Endothelial cell of umbilical vein (primary cell): ENCODE data around the gene SORCS1. TPM values are rescaled to one million over a fixed set of nuclear protein-coding genes. Genes with fewer than 3 reads are reported as not detected.

Experiments used
- BruUV-seq: library from RNA; stranded (reverse); fragments of 400-500 nt; replicated peaks from 2 replicates; lab custom pipeline; 2021; lab: Mats Ljungman, UMichigan
- CTCF ChIA-PET: fragments of 300-600, 350-600 bp; sonication (Branson Sonifier 250); formaldehyde crosslinking; loops from one replicate; lab custom pipeline; 2021; ENCODE audit warnings: antibody characterized with exemption, inconsistent platforms; lab: Charles Lee
- POLR2A ChIA-PET: fragments of 300-600, 350-600 bp; sonication (Branson Sonifier 250); formaldehyde crosslinking; loops from one replicate; lab custom pipeline; 2021; ENCODE audit warnings: antibody characterized with exemption, inconsistent platforms; lab: Charles Lee
- DNase-seq: peaks from one replicate; pipeline ENCODE4 v3.0.0-alpha.2; 2011; ENCODE audit warnings: low read depth, low spot score
- FAIRE-seq: peaks from 2 replicates; lab custom pipeline; 2011; peaks lifted over from hg19 to GRCh38; lab: Jason Lieb, UNC
- H2AFZ ChIP-seq: 2 replicates; pipeline ENCODE4 v1.6.0; 2012; ENCODE audit warnings: low read depth, low read length, control low read depth, inconsistent platforms
- H3K27ac ChIP-seq: 2 replicates; pipeline ENCODE4 v1.5.1; 2011; ENCODE audit warnings: low read depth, mild to moderate bottlenecking, control low read depth, low read length, moderate library complexity; ENCODE audit not compliant: insufficient read depth
- H3K27me3 ChIP-seq, 2 experiments: 2 replicates each; pipeline versions ENCODE4 v1.6.0 to v1.6.1; 2011; ENCODE audit warnings: low read length in 2 of 2, mixed read lengths in 1 of 2; ENCODE audit not compliant: control insufficient read depth in 2 of 2, insufficient read depth in 2 of 2
- H3K36me3 ChIP-seq, 2 experiments: 2 replicates in 1 of 2; 3 replicates in 1 of 2; pipeline ENCODE4 v1.5.1; 2011; ENCODE audit warnings: low read length in 2 of 2, mild to moderate bottlenecking in 1 of 2, moderate library complexity in 1 of 2; ENCODE audit not compliant: control insufficient read depth in 2 of 2, insufficient read depth in 2 of 2; ENCODE audit errors: extremely low read depth in 1 of 2
- H3K4me1 ChIP-seq: 3 replicates; pipeline ENCODE4 v1.5.1; 2011; ENCODE audit warnings: mild to moderate bottlenecking, low read length; ENCODE audit not compliant: control insufficient read depth, insufficient read depth; ENCODE audit errors: extremely low read depth
- H3K4me2 ChIP-seq: 2 replicates; pipeline ENCODE4 v1.6.1; 2011; ENCODE audit warnings: low read length, control low read depth, mixed read lengths; ENCODE audit not compliant: insufficient read depth
- H3K4me3 ChIP-seq, 3 experiments: fragments of 200-600 bp in 1 of 3; sonication (generic), shearing (Covaris generic) in 1 of 3; replicated peaks in 1 of 3; 2 replicates each; pipeline ENCODE4 v1.5.1; 2011 to 2016; ENCODE audit warnings: control low read depth in 3 of 3, low read length in 3 of 3, mild to moderate bottlenecking in 2 of 3, inconsistent platforms in 1 of 3, low read depth in 1 of 3, moderate library complexity in 1 of 3; ENCODE audit not compliant: insufficient read depth in 1 of 3
- H3K79me2 ChIP-seq: 2 replicates; pipeline ENCODE4 v1.6.0; 2012; ENCODE audit warnings: low read length, inconsistent platforms; ENCODE audit not compliant: control insufficient read depth, insufficient read depth
- H3K9ac ChIP-seq: replicated peaks from 2 replicates; pipeline ENCODE3; 2011; ENCODE audit warnings: low read length, control low read depth; ENCODE audit not compliant: insufficient read depth; ENCODE audit errors: extremely low read depth
- H3K9me1 ChIP-seq: replicated peaks from 3 replicates; pipeline ENCODE4 v1.6.0; 2011; ENCODE audit warnings: mild to moderate bottlenecking, low read length; ENCODE audit not compliant: control insufficient read depth, insufficient read depth; ENCODE audit errors: extremely low read depth
- H3K9me3 ChIP-seq: replicated peaks from 2 replicates; pipeline ENCODE4 v1.5.1; 2012; ENCODE audit warnings: low read length, inconsistent platforms; ENCODE audit not compliant: control insufficient read depth, insufficient read depth
- H4K20me1 ChIP-seq: replicated peaks from 2 replicates; pipeline ENCODE3; 2011; ENCODE audit warnings: mild to moderate bottlenecking, low read length; ENCODE audit not compliant: control insufficient read depth, insufficient read depth; ENCODE audit errors: extremely low read depth
- EZH2 ChIP-seq: IDR thresholded peaks from 2 replicates; pipeline ENCODE4 v1.6.1; 2012; ENCODE audit warnings: borderline replicate concordance, low read depth, mild to moderate bottlenecking, moderate library complexity, low read length, inconsistent platforms; ENCODE audit not compliant: severe bottlenecking
- FOS ChIP-seq: IDR thresholded peaks from 2 replicates; pipeline ENCODE4 v1.6.1; 2011; ENCODE audit warnings: mild to moderate bottlenecking, low read length, moderate library complexity, borderline replicate concordance; ENCODE audit not compliant: insufficient read depth
- GATA2 ChIP-seq: IDR thresholded peaks from 2 replicates; pipeline ENCODE4 v1.7.0; 2011; ENCODE audit warnings: low read depth, mild to moderate bottlenecking, moderate library complexity, mixed read lengths, low read length; ENCODE audit not compliant: insufficient read length, insufficient read depth
- JUN ChIP-seq: IDR thresholded peaks from 2 replicates; pipeline ENCODE4 v1.6.1; 2011; ENCODE audit warnings: borderline replicate concordance, low read depth; ENCODE audit not compliant: insufficient read length, insufficient read depth
- MYC ChIP-seq: IDR thresholded peaks from one replicate; pipeline ENCODE4 v1.6.1; 2011; ENCODE audit warnings: mild to moderate bottlenecking, low read depth, low read length
- POLR2A ChIP-seq: IDR thresholded peaks from 2 replicates; pipeline ENCODE4 v1.6.1; 2012; ENCODE audit warnings: low read depth, mild to moderate bottlenecking, control low read depth, low read length
- POLR2AphosphoS5 ChIP-seq: IDR thresholded peaks from 2 replicates; pipeline ENCODE4 v1.6.1; 2012; ENCODE audit warnings: low read depth, mild to moderate bottlenecking, control low read depth, low read length, moderate library complexity; ENCODE audit not compliant: insufficient read depth
- dilution Hi-C: fragments of 300-500 bp; cut with MboI; formaldehyde crosslinking; loops from one replicate; pipeline ENCODE4 v1.15.0; 2019; ENCODE audit warnings: low sequenced_read_pairs; ENCODE audit not compliant: extremely low pct_ligation_motif_present
- intact Hi-C: fragments of 100-400 bp; cut with micrococcal nuclease; formaldehyde crosslinking; loops from one replicate; pipeline ENCODE4 v1.10.0; 2022
- polyA plus RNA-seq, 4 experiments: library from polyadenylated mRNA; depleted of rRNA in 3 of 4; stranded (reverse) in 3 of 4; unstranded in 1 of 4; fragments of >200 nt; gene quantifications; 2 replicates each; pipeline versions ENCODE4 v1.2.1 to v1.2.3, GENCODE V29; 2011 to 2012; ENCODE audit warnings: missing spikeins in 1 of 4
- total RNA-seq: library from RNA; stranded (reverse); gene quantifications from 2 replicates; pipeline ENCODE4 v1.2.3, GENCODE V29; 2021
- TF ChIP-seq, protein P1 (sequence below), 2 donors: IDR thresholded peaks; 1 replicate in 1 of 2; 2 replicates in 1 of 2; pipeline ENCODE4 v1.5.1; 2011; ENCODE audit warnings: low read length in 2 of 2, mild to moderate bottlenecking in 2 of 2, moderate library complexity in 2 of 2, control low read depth in 1 of 2, inconsistent platforms in 1 of 2, low read depth in 1 of 2; ENCODE audit not compliant: insufficient read depth in 1 of 2; ENCODE audit errors: extremely low read depth in 1 of 2
- TF ChIP-seq, protein P2 (sequence below): IDR thresholded peaks from 2 replicates; pipeline ENCODE4 v1.6.1; 2011; ENCODE audit not compliant: insufficient read depth, insufficient read length

The SORCS1 gene
- total and polyA plus RNA-seq, 2 donors (not counting 3 experiments of a cell fraction or from before 2014, with no cell fraction given) = not detected

DNA sequence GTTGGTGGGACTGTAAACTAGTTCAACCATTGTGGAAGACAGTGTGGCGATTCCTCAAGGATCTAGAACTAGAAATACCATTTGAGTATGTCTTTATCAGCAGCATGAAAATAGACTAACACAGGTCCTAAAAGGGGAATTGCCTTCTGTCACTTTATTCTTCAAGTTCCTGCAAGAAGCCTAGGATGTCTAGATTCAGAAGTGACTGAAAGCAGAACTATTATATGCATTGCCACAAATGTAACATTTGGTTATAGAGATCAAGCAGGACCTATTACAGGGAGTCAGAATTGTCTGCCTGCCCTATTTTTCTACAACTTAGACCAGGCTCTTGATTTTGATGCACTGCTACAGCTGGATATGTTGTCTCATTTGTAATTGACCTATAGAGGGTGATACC lies 364.7 kb downstream of the SORCS1 start:
- Histone ChIP-seq H3K79me2 (no peaks in the 10 kb centered on the region), H3K36me3 (no peaks in the 10 kb centered on the region), H3K4me2 (no peak overlapping the region), H3K27ac (no peak overlapping the region), H3K4me3 (no peak overlapping the region), H3K9me3 (peaks cover 3% of the 10 kb centered on the region), H3K27me3 (no peaks in the 10 kb centered on the region), H3K4me1 (no peaks in the 10 kb centered on the region), H3K9ac (no peak overlapping the region), H3K9me1 (no peaks in the 10 kb centered on the region), H2AFZ (no peak overlapping the region), H4K20me1 (no peaks in the 10 kb centered on the region)
- TF ChIP-seq EZH2 (no peak), JUN (no peak), POLR2A (no peak), POLR2AphosphoS5 (no peak), MYC (no peak), GATA2 (no peak), FOS (no peak)
- TF ChIP-seq, protein P1, sequence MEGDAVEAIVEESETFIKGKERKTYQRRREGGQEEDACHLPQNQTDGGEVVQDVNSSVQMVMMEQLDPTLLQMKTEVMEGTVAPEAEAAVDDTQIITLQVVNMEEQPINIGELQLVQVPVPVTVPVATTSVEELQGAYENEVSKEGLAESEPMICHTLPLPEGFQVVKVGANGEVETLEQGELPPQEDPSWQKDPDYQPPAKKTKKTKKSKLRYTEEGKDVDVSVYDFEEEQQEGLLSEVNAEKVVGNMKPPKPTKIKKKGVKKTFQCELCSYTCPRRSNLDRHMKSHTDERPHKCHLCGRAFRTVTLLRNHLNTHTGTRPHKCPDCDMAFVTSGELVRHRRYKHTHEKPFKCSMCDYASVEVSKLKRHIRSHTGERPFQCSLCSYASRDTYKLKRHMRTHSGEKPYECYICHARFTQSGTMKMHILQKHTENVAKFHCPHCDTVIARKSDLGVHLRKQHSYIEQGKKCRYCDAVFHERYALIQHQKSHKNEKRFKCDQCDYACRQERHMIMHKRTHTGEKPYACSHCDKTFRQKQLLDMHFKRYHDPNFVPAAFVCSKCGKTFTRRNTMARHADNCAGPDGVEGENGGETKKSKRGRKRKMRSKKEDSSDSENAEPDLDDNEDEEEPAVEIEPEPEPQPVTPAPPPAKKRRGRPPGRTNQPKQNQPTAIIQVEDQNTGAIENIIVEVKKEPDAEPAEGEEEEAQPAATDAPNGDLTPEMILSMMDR (IDR thresholded peaks at IDR 0.05; ENCODE audit: extremely low read depth in 1 of 2, insufficient read depth in 1 of 2, low read depth in 1 of 2, low read length in 2 of 2) = no peak
- TF ChIP-seq, protein P2, sequence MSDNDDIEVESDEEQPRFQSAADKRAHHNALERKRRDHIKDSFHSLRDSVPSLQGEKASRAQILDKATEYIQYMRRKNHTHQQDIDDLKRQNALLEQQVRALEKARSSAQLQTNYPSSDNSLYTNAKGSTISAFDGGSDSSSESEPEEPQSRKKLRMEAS = no peak
- CTCF ChIA-PET = no interaction called here
- POLR2A ChIA-PET = no interaction called here
- DNase-seq = no peak
- intact Hi-C loops (no loop called here), dilution Hi-C loops (no loop called here)
- no peak for FAIRE-seq
- no TSS peak for BruUV-seq
